ENCODE results near the gene WDR75. TPM values are rescaled to one million over a fixed set of nuclear protein-coding genes. Genes with fewer than 3 reads are reported as not detected.

The WDR75 gene
- total and polyA plus RNA-seq, 9 donors: 29.1 to 39.6 (median 34.5) TPM

- Histone ChIP-seq H3K27ac (ENCODE audit: low read length) (no peak overlapping the region), H3K36me3 (ENCODE audit: control insufficient read depth, insufficient read depth, low read length) (no peaks in the 10 kb centered on the region), H3K27me3 (ENCODE audit: control insufficient read depth, insufficient read depth, low read length) (no peaks in the 10 kb centered on the region), H3K9me3 (replicated peaks; ENCODE audit: control insufficient read depth, low read depth, low read length) (no peaks in the 10 kb centered on the region), H3K4me1 (ENCODE audit: control insufficient read depth, insufficient read depth, low read length) (no peaks in the 10 kb centered on the region), H3K4me3 (ENCODE audit: low read length) (no peak overlapping the region)
- DNase-seq: no peak
- no CpG with 5 or more reads among the region's 6 CpGs for WGBS (ENCODE audit: insufficient coverage)
Measured at GRCh38 chr2:189486237-189486770, 45.0 kb downstream of the WDR75 start.

- Histone ChIP-seq H3K27ac (ENCODE audit: low read length) (no peak overlapping the region), H3K9me3 (replicated peaks; ENCODE audit: control insufficient read depth, low read depth, low read length) (no peaks in the 10 kb centered on the region), H3K36me3 (ENCODE audit: control insufficient read depth, insufficient read depth, low read length) (no peaks in the 10 kb centered on the region), H3K27me3 (ENCODE audit: control insufficient read depth, insufficient read depth, low read length) (no peaks in the 10 kb centered on the region), H3K4me3 (ENCODE audit: low read length) (no peak overlapping the region), H3K4me1 (ENCODE audit: control insufficient read depth, insufficient read depth, low read length) (no peaks in the 10 kb centered on the region)
- 73% methylated on average over 2 of the region's 2 CpGs for WGBS (ENCODE audit: insufficient coverage)
- DNase-seq: no peak
Measured at GRCh38 chr2:189487283-189488007, 46.2 kb downstream of the WDR75 start.

GRCh38 chr2:189488008-189488310, 46.7 kb downstream of the WDR75 start:
- H3K27me3 ChIP-seq (ENCODE audit: control insufficient read depth, insufficient read depth, low read length): no peaks in the 10 kb centered on the region
- no peak overlapping the region for H3K4me3 ChIP-seq (ENCODE audit: low read length)
- no peaks in the 10 kb centered on the region for H3K36me3 ChIP-seq (ENCODE audit: control insufficient read depth, insufficient read depth, low read length)
- no peaks in the 10 kb centered on the region for H3K9me3 ChIP-seq (replicated peaks; ENCODE audit: control insufficient read depth, low read depth, low read length)
- H3K4me1 ChIP-seq (ENCODE audit: control insufficient read depth, insufficient read depth, low read length): no peaks in the 10 kb centered on the region
- H3K27ac ChIP-seq (ENCODE audit: low read length): no peak overlapping the region
- WGBS (ENCODE audit: insufficient coverage): no CpG with 5 or more reads among the region's 1 CpG
- DNase-seq: no peak

- no peak overlapping the region for H3K27ac ChIP-seq (ENCODE audit: low read length)
- DNase-seq: no peak
- H3K27me3 ChIP-seq (ENCODE audit: control insufficient read depth, insufficient read depth, low read length): no peaks in the 10 kb centered on the region
- WGBS (ENCODE audit: insufficient coverage): 90% methylated on average over 2 of the region's 4 CpGs
- H3K4me3 ChIP-seq (ENCODE audit: low read length): no peak overlapping the region
- no peaks in the 10 kb centered on the region for H3K36me3 ChIP-seq (ENCODE audit: control insufficient read depth, insufficient read depth, low read length)
- no peaks in the 10 kb centered on the region for H3K4me1 ChIP-seq (ENCODE audit: control insufficient read depth, insufficient read depth, low read length)
- H3K9me3 ChIP-seq (replicated peaks; ENCODE audit: control insufficient read depth, low read depth, low read length): no peaks in the 10 kb centered on the region
Measured at GRCh38 chr2:189492451-189492850, 51.2 kb downstream of the WDR75 start.

GRCh38 chr2:189498205-189498604, 56.9 kb downstream of the WDR75 start:
- WGBS (ENCODE audit: insufficient coverage): no CpG with 5 or more reads among the region's 5 CpGs
- Histone ChIP-seq H3K4me3 (ENCODE audit: low read length) (no peak overlapping the region), H3K27me3 (ENCODE audit: control insufficient read depth, insufficient read depth, low read length) (no peaks in the 10 kb centered on the region), H3K4me1 (ENCODE audit: control insufficient read depth, insufficient read depth, low read length) (no peaks in the 10 kb centered on the region), H3K9me3 (replicated peaks; ENCODE audit: control insufficient read depth, low read depth, low read length) (no peaks in the 10 kb centered on the region), H3K27ac (ENCODE audit: low read length) (no peak overlapping the region), H3K36me3 (ENCODE audit: control insufficient read depth, insufficient read depth, low read length) (no peaks in the 10 kb centered on the region)
- DNase-seq: no peak

GRCh38 chr2:189499137-189499536, 57.9 kb downstream of the WDR75 start:
- H3K36me3 ChIP-seq (ENCODE audit: control insufficient read depth, insufficient read depth, low read length): no peaks in the 10 kb centered on the region
- DNase-seq: no peak
- H3K4me1 ChIP-seq (ENCODE audit: control insufficient read depth, insufficient read depth, low read length): no peaks in the 10 kb centered on the region
- H3K9me3 ChIP-seq (replicated peaks; ENCODE audit: control insufficient read depth, low read depth, low read length): no peaks in the 10 kb centered on the region
- no CpG with 5 or more reads among the region's 1 CpG for WGBS (ENCODE audit: insufficient coverage)
- no peak overlapping the region for H3K27ac ChIP-seq (ENCODE audit: low read length)
- H3K27me3 ChIP-seq (ENCODE audit: control insufficient read depth, insufficient read depth, low read length): no peaks in the 10 kb centered on the region
- no peak overlapping the region for H3K4me3 ChIP-seq (ENCODE audit: low read length)

GRCh38 chr2:189500456-189501160, 59.3 kb downstream of the WDR75 start:
- H3K27ac ChIP-seq (ENCODE audit: low read length): no peak overlapping the region
- no peaks in the 10 kb centered on the region for H3K27me3 ChIP-seq (ENCODE audit: control insufficient read depth, insufficient read depth, low read length)
- DNase-seq: no peak
- H3K4me3 ChIP-seq (ENCODE audit: low read length): no peak overlapping the region
- H3K9me3 ChIP-seq (replicated peaks; ENCODE audit: control insufficient read depth, low read depth, low read length): no peaks in the 10 kb centered on the region
- H3K36me3 ChIP-seq (ENCODE audit: control insufficient read depth, insufficient read depth, low read length): no peaks in the 10 kb centered on the region
- WGBS (ENCODE audit: insufficient coverage): no CpG with 5 or more reads among the region's 6 CpGs
- no peaks in the 10 kb centered on the region for H3K4me1 ChIP-seq (ENCODE audit: control insufficient read depth, insufficient read depth, low read length)

- DNase-seq: no peak
- no peaks in the 10 kb centered on the region for H3K27me3 ChIP-seq (ENCODE audit: control insufficient read depth, insufficient read depth, low read length)
Measured at GRCh38 chr2:189501487-189501886, 60.2 kb downstream of the WDR75 start.

GRCh38 chr2:189502714-189503113, 61.4 kb downstream of the WDR75 start:
- no CpG with 5 or more reads among the region's 2 CpGs for WGBS (ENCODE audit: insufficient coverage)
- H3K27ac ChIP-seq (ENCODE audit: low read length): no peak overlapping the region
- no peaks in the 10 kb centered on the region for H3K4me1 ChIP-seq (ENCODE audit: control insufficient read depth, insufficient read depth, low read length)

More at GRCh38 chr2:189501487-189501886, 60.2 kb downstream of the WDR75 start:
- WGBS (ENCODE audit: insufficient coverage): no CpG with 5 or more reads among the region's 2 CpGs
- Histone ChIP-seq H3K36me3 (ENCODE audit: control insufficient read depth, insufficient read depth, low read length) (no peaks in the 10 kb centered on the region), H3K27ac (ENCODE audit: low read length) (no peak overlapping the region), H3K4me1 (ENCODE audit: control insufficient read depth, insufficient read depth, low read length) (no peaks in the 10 kb centered on the region), H3K9me3 (replicated peaks; ENCODE audit: control insufficient read depth, low read depth, low read length) (no peaks in the 10 kb centered on the region), H3K4me3 (ENCODE audit: low read length) (no peak overlapping the region)

GRCh38 chr2:189504238-189504637, 63.0 kb downstream of the WDR75 start:
- WGBS (ENCODE audit: insufficient coverage): no CpG with 5 or more reads among the region's 5 CpGs
- Histone ChIP-seq H3K27me3 (ENCODE audit: control insufficient read depth, insufficient read depth, low read length) (no peaks in the 10 kb centered on the region), H3K4me3 (ENCODE audit: low read length) (no peak overlapping the region), H3K36me3 (ENCODE audit: control insufficient read depth, insufficient read depth, low read length) (no peaks in the 10 kb centered on the region), H3K9me3 (replicated peaks; ENCODE audit: control insufficient read depth, low read depth, low read length) (no peaks in the 10 kb centered on the region), H3K4me1 (ENCODE audit: control insufficient read depth, insufficient read depth, low read length) (no peaks in the 10 kb centered on the region), H3K27ac (ENCODE audit: low read length) (no peak overlapping the region)
- DNase-seq: no peak

More at GRCh38 chr2:189502714-189503113, 61.4 kb downstream of the WDR75 start:
- Histone ChIP-seq H3K9me3 (replicated peaks; ENCODE audit: control insufficient read depth, low read depth, low read length) (no peaks in the 10 kb centered on the region), H3K27me3 (ENCODE audit: control insufficient read depth, insufficient read depth, low read length) (no peaks in the 10 kb centered on the region), H3K4me3 (ENCODE audit: low read length) (no peak overlapping the region), H3K36me3 (ENCODE audit: control insufficient read depth, insufficient read depth, low read length) (no peaks in the 10 kb centered on the region)
- no peak for DNase-seq
